Panc1 (cell line): ENCODE measurements around the gene DUSP15. TPM values are rescaled to one million over a fixed set of nuclear protein-coding genes. Genes with fewer than 3 reads are reported as not detected.
A peak's percentile ranks its signal among the peaks of the same experiment; 100 is the strongest.

Experiments
- ATAC-seq: fragments of 200-7000 bp; cut with Tn5 transposase; 2 replicates; pipeline ENCODE4 v1.9.1; 2020; ENCODE audit warnings: mild to moderate bottlenecking, moderate library complexity
- BruUV-seq: library from RNA; stranded (reverse); fragments of 400-500 nt; replicated peaks from 2 replicates; lab custom pipeline; 2021; lab: Mats Ljungman, UMichigan
- CTCF ChIA-PET: fragments of 300-600 bp; sonication (Branson Sonifier 250); formaldehyde crosslinking; loops from one replicate; lab custom pipeline; 2022; ENCODE audit warnings: antibody characterized with exemption; lab: Charles Lee
- POLR2A ChIA-PET: fragments of 300-600 bp; sonication (Branson Sonifier 250); formaldehyde crosslinking; loops from one replicate; lab custom pipeline; 2022; ENCODE audit warnings: antibody characterized with exemption; lab: Charles Lee
- DNase-seq: peaks from one replicate; pipeline ENCODE4 v3.0.0-alpha.2; 2010; ENCODE audit warnings: low read depth, low spot score
- H3K27ac ChIP-seq: 2 replicates; pipeline ENCODE4 v1.5.1; 2011; ENCODE audit warnings: mild to moderate bottlenecking, low read length, inconsistent platforms
- H3K27me3 ChIP-seq: fragments of 200-500 bp; sonication (Bioruptor generic); 2 replicates; pipeline ENCODE4 v1.6.0; 2014; ENCODE audit warnings: low read length, inconsistent platforms; ENCODE audit not compliant: control insufficient read depth, insufficient read depth
- H3K36me3 ChIP-seq: fragments of 200-500 bp; sonication (Bioruptor generic); 2 replicates; pipeline ENCODE4 v1.5.1; 2014; ENCODE audit warnings: inconsistent platforms, mild to moderate bottlenecking, low read length, moderate library complexity; ENCODE audit not compliant: control insufficient read depth, insufficient read depth
- H3K4me1 ChIP-seq: 2 replicates; pipeline ENCODE4 v1.5.1; 2011; ENCODE audit warnings: inconsistent platforms, mild to moderate bottlenecking, low read length, moderate library complexity; ENCODE audit not compliant: control insufficient read depth, insufficient read depth
- H3K4me3 ChIP-seq, 2 experiments: 2 replicates each; pipeline ENCODE4 v1.5.1; 2011 to 2012; ENCODE audit warnings: low read depth in 2 of 2, low read length in 2 of 2, mild to moderate bottlenecking in 2 of 2, inconsistent platforms in 1 of 2, moderate library complexity in 1 of 2
- H3K9me3 ChIP-seq: fragments of 200-500 bp; sonication (Bioruptor generic); 2 replicates; pipeline ENCODE4 v1.5.1; 2014; ENCODE audit warnings: low read depth, mild to moderate bottlenecking, inconsistent platforms, low read length, moderate library complexity; ENCODE audit not compliant: control insufficient read depth, insufficient read depth
- POLR2AphosphoS5 ChIP-seq: IDR thresholded peaks from 2 replicates; pipeline ENCODE4 v1.6.1; 2012; ENCODE audit warnings: mild to moderate bottlenecking, low read depth, low read length, moderate library complexity
- SIN3A ChIP-seq: IDR thresholded peaks from 2 replicates; pipeline ENCODE4 v1.6.1; 2012; ENCODE audit warnings: low read depth, mild to moderate bottlenecking, low read length, moderate library complexity, borderline replicate concordance; ENCODE audit not compliant: insufficient read depth
- TCF7L2 ChIP-seq: IDR thresholded peaks from 2 replicates; pipeline ENCODE4 v1.6.1; 2011; ENCODE audit warnings: mild to moderate bottlenecking, low read depth, low read length, inconsistent platforms
- in situ Hi-C: cut with HindIII; loops from 2 replicates; pipeline ENCODE4 v1.10.0; 2016; ENCODE audit warnings: low sequenced_read_pairs, low pct_unique_long_range_greater_than_20kb
- intact Hi-C: fragments of 100-400 bp; cut with micrococcal nuclease; formaldehyde crosslinking; loops from one replicate; pipeline ENCODE4 v1.10.0; 2022; ENCODE audit not compliant: unreplicated experiment
- total RNA-seq: library from RNA; stranded (reverse); gene quantifications from one replicate; pipeline ENCODE4 v1.2.1, GENCODE V29; 2021; ENCODE audit not compliant: unreplicated experiment
- TF ChIP-seq, protein P1 (sequence below): fragments of 450-650 bp; IDR thresholded peaks from 2 replicates; pipeline ENCODE4 v1.5.1; 2017; ENCODE audit warnings: mild to moderate bottlenecking
- TF ChIP-seq, protein P2 (sequence below), 2 experiments: IDR thresholded peaks; 2 replicates each; pipeline ENCODE4 v1.6.1; 2011 to 2012; ENCODE audit warnings: low read depth in 2 of 2, control low read depth in 1 of 2, low read length in 1 of 2, mild to moderate bottlenecking in 1 of 2, moderate library complexity in 1 of 2; ENCODE audit not compliant: insufficient read depth in 1 of 2

DUSP15 gene
- total RNA-seq, 1 experiment from 2014 or later, result 23.6 TPM

DNA sequence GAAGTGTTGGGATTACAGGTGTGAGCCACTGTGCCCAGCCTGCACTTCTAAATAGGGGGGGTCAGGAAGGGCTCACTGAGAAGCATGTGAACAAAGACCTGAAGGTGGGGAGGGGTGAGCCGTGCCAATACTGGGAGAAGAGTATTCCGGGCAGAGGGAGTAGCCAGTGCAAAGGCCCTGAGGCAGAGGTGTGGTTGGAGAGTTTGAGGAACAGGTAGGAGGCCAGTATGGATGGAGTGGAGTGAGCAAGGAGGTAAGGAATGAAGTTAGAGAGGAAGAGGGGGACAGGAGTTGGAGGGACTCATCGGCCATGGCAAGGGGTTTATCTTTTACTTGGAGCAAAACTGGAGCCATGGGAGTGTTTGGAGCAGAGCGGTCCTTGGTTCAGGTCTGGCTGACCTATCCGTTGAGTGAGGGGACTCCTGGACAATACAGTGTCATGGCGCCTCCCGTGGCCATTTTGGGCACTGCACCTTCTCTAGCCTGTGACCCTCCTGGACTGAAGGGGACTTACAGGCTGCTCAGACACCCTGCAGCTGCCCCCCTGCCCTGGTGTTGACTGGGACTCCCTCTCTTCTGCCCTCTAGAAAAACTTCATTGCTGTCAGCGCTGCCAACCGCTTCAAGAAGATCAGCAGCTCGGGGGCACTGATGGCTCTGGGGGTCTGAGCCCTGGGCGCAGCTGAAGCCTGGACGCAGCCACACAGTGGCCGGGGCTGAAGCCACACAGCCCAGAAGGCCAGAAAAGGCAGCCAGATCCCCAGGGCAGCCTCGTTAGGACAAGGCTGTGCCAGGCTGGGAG lies 37.0 kb downstream of the DUSP15 start:
- intact Hi-C loops, result no loop called here
- Histone ChIP-seq H3K27ac (peak overlapping the region; percentile 1; the same call in 1 of the 2 replicates), H3K4me3 (no peak overlapping the region), H3K27me3 (no peaks in the 10 kb centered on the region), H3K4me1 (peaks cover 49% of the 10 kb centered on the region), H3K36me3 (no peaks in the 10 kb centered on the region), H3K9me3 (no peaks in the 10 kb centered on the region)
- BruUV-seq, result no TSS peak
- in situ Hi-C loops, result no loop called here
- ChIA-PET CTCF (interaction anchor here (0.6 to 2.2 kb wide), 5 partner anchors 13 to 187 kb away, joined by 4 to 9 read pairs (median 5); partner anchors contain the start of gene FOXS1), POLR2A (no interaction called here)
- ATAC-seq, result peak; percentile 49
- DNase-seq, result no peak
- TF ChIP-seq, protein P1, sequence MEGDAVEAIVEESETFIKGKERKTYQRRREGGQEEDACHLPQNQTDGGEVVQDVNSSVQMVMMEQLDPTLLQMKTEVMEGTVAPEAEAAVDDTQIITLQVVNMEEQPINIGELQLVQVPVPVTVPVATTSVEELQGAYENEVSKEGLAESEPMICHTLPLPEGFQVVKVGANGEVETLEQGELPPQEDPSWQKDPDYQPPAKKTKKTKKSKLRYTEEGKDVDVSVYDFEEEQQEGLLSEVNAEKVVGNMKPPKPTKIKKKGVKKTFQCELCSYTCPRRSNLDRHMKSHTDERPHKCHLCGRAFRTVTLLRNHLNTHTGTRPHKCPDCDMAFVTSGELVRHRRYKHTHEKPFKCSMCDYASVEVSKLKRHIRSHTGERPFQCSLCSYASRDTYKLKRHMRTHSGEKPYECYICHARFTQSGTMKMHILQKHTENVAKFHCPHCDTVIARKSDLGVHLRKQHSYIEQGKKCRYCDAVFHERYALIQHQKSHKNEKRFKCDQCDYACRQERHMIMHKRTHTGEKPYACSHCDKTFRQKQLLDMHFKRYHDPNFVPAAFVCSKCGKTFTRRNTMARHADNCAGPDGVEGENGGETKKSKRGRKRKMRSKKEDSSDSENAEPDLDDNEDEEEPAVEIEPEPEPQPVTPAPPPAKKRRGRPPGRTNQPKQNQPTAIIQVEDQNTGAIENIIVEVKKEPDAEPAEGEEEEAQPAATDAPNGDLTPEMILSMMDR, result peak; percentile 100
- no peak for TF ChIP-seq TCF7L2
- TF ChIP-seq, protein P2, sequence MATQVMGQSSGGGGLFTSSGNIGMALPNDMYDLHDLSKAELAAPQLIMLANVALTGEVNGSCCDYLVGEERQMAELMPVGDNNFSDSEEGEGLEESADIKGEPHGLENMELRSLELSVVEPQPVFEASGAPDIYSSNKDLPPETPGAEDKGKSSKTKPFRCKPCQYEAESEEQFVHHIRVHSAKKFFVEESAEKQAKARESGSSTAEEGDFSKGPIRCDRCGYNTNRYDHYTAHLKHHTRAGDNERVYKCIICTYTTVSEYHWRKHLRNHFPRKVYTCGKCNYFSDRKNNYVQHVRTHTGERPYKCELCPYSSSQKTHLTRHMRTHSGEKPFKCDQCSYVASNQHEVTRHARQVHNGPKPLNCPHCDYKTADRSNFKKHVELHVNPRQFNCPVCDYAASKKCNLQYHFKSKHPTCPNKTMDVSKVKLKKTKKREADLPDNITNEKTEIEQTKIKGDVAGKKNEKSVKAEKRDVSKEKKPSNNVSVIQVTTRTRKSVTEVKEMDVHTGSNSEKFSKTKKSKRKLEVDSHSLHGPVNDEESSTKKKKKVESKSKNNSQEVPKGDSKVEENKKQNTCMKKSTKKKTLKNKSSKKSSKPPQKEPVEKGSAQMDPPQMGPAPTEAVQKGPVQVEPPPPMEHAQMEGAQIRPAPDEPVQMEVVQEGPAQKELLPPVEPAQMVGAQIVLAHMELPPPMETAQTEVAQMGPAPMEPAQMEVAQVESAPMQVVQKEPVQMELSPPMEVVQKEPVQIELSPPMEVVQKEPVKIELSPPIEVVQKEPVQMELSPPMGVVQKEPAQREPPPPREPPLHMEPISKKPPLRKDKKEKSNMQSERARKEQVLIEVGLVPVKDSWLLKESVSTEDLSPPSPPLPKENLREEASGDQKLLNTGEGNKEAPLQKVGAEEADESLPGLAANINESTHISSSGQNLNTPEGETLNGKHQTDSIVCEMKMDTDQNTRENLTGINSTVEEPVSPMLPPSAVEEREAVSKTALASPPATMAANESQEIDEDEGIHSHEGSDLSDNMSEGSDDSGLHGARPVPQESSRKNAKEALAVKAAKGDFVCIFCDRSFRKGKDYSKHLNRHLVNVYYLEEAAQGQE (IDR thresholded peaks at IDR 0.05; ENCODE audit: insufficient read depth in 1 of 2, low read depth in 2 of 2, low read length in 1 of 2), result no peak
- no peak for TF ChIP-seq POLR2AphosphoS5
- TF ChIP-seq SIN3A, result no peak

DNA sequence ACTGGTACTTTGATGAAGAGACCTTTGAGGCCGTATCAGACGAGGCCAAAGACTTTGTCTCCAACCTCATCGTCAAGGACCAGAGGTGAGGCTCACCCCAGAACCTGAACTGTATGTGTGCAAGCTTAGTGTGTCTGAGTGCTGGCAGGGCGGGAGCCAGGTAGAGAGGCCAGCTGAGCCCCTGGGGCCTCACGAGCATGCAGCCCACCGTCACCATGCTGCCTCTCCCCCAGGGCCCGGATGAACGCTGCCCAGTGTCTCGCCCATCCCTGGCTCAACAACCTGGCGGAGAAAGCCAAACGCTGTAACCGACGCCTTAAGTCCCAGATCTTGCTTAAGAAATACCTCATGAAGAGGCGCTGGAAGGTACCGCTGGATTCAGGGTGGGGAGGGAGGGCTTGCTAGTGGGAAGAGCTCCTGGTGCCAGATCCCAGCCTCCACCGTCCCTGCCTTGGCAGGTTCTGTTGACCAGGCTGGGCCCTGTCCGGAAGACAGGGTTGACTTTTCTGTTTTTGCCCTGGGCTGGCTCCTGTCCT lies 38.5 kb downstream of the DUSP15 start:
- intact Hi-C loops, result no loop called here

More for the DNA sequence above, 38.5 kb downstream of the DUSP15 start:
- Histone ChIP-seq H3K27me3 (no peaks in the 10 kb centered on the region), H3K4me3 (no peak overlapping the region), H3K9me3 (no peaks in the 10 kb centered on the region), H3K4me1 (peaks cover 34% of the 10 kb centered on the region), H3K36me3 (no peaks in the 10 kb centered on the region), H3K27ac (no peak overlapping the region; the same call in 1 of the 2 replicates)
- DNase-seq, result no peak
- ChIA-PET POLR2A (no interaction called here), CTCF (interaction anchor here (0.7 kb wide), 1 partner anchor 160 kb away, joined by 11 read pairs; no protein-coding TSS in a partner anchor)
- no TSS peak for BruUV-seq
- no peak for ATAC-seq
- in situ Hi-C loops, result no loop called here
- TF ChIP-seq, protein P2 (IDR thresholded peaks at IDR 0.05; ENCODE audit: insufficient read depth in 1 of 2, low read depth in 2 of 2, low read length in 1 of 2), result no peak
